ENCODE results near the gene PRKX.
"Not testable (repeated sequence)": the region's sequence is repeated elsewhere in the genome, so short reads cannot be mapped to it uniquely, and the experiment has no call there.

The PRKX gene

GRCh38 chrX:3712870-3713224 is 602 bp downstream of the PRKX start:
- no peak for DNase-seq (ENCODE audit: low read depth)
- TF ChIP-seq, protein P1, sequence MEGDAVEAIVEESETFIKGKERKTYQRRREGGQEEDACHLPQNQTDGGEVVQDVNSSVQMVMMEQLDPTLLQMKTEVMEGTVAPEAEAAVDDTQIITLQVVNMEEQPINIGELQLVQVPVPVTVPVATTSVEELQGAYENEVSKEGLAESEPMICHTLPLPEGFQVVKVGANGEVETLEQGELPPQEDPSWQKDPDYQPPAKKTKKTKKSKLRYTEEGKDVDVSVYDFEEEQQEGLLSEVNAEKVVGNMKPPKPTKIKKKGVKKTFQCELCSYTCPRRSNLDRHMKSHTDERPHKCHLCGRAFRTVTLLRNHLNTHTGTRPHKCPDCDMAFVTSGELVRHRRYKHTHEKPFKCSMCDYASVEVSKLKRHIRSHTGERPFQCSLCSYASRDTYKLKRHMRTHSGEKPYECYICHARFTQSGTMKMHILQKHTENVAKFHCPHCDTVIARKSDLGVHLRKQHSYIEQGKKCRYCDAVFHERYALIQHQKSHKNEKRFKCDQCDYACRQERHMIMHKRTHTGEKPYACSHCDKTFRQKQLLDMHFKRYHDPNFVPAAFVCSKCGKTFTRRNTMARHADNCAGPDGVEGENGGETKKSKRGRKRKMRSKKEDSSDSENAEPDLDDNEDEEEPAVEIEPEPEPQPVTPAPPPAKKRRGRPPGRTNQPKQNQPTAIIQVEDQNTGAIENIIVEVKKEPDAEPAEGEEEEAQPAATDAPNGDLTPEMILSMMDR (IDR thresholded peaks at IDR 0.05; ENCODE audit: control insufficient read depth, extremely low read depth, insufficient read depth): no peak
- peak overlapping the region; percentile 71 for H3K4me3 ChIP-seq (ENCODE audit: low read depth, low read length)

- TF ChIP-seq, protein P1 (IDR thresholded peaks at IDR 0.05; ENCODE audit: control insufficient read depth, extremely low read depth, insufficient read depth): no peak
- DNase-seq (ENCODE audit: low read depth): no peak
- peak overlapping the region; percentile 71 for H3K4me3 ChIP-seq (ENCODE audit: low read depth, low read length)
These were observed 1.2 kb downstream of the PRKX start for GRCh38 chrX:3712051-3712869.

DNA sequence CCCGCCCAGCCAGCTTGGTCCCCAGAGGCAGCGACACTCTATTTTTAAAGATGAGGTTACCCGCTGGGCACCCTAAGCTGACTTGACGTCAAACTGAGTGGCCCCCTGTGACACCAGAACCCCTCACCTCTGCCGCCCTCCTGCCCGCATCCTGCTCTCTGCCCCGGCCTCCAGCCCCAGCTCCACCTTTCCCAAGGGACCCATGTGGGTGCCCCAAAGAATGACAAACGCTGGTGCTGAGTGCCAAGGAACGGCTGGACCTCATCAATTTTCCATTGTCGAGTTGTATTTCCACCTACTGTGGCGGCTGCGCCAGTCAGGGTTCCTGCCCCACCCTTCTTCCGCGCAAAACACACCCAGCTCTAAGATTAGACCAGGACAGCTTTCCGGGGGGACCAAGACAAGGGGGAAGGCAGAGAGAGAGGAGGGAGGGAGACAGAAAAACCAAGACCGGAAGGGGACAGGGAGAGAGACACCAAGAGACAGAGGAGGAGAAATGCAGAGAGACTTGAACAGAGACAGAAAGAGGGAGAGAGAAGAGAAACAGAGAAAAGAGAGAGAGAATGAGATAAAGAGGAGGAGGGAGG is 2.0 kb downstream of the PRKX start:
- TF ChIP-seq, protein P1 (IDR thresholded peaks at IDR 0.05; ENCODE audit: control insufficient read depth, extremely low read depth, insufficient read depth): no peak
- H3K4me3 ChIP-seq (ENCODE audit: low read depth, low read length): peak overlapping the region; percentile 71
- DNase-seq (ENCODE audit: low read depth): no peak

DNA sequence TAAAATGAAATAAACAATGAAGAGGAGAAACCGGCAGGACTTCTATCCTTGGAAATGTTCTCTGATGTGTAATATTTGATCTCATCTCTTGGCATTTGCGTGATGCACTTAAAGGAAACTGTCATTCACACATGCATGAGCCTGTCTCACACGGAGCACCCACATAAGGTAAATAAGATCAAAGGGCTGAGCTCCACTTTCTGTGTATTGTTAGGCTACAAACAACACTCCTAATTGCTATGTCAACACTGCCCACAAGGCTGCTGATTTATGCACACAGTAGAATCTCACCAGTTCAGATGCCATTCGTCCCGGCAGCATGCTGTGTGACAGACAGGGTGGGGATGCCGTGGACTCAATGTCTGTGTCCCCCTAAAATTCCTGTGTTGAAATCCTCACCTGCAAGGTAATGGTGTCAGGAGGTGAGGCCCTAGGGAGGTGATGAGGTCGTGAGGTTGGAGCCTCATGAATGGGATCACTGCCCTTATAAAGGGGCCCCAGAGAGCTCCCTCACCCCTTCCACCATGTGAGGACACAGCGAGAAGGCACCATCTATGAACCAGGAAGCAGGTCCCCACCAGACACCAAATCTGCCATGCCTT is 5.7 kb downstream of the PRKX start:
- DNase-seq (ENCODE audit: low read depth); H3K4me3 ChIP-seq (ENCODE audit: low read depth, low read length): not testable (repeated sequence)

DNA sequence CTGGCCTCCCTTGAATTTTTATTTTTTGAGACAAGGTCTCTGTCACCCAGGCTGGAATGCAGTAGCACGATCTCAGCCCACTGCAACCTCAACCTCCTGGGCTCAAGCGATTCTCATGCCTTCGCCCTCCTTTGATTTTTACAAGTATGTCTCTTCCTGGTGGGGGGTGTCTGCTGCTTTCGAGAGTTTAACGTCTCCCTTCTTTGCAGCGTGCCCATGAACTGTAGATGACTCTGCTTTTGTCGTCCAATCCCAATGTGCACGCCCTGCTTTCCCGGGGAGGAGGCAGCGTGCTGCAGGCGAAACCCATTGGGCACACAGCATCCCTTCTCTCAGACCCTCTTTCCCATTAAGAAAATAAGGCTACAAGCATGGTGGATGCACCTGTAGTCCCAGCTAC is 7.0 kb downstream of the PRKX start:
- H3K4me3 ChIP-seq (ENCODE audit: low read depth, low read length): no peak overlapping the region
- no peak for DNase-seq (ENCODE audit: low read depth)
- TF ChIP-seq, protein P1 (IDR thresholded peaks at IDR 0.05; ENCODE audit: control insufficient read depth, extremely low read depth, insufficient read depth): no peak

- H3K4me3 ChIP-seq (ENCODE audit: low read depth, low read length); DNase-seq (ENCODE audit: low read depth): not testable (repeated sequence)
These were observed 10.2 kb downstream of the PRKX start for GRCh38 chrX:3703251-3703650.

- DNase-seq (ENCODE audit: low read depth); H3K4me3 ChIP-seq (ENCODE audit: low read depth, low read length): not testable (repeated sequence)
These were observed 11.4 kb downstream of the PRKX start for GRCh38 chrX:3702095-3702494.

- H3K4me3 ChIP-seq (ENCODE audit: low read depth, low read length); DNase-seq (ENCODE audit: low read depth): not testable (repeated sequence)
These were observed 12.0 kb downstream of the PRKX start for GRCh38 chrX:3701445-3701928.

GRCh38 chrX:3699821-3700381 is 13.5 kb downstream of the PRKX start:
- TF ChIP-seq, protein P1 (IDR thresholded peaks at IDR 0.05; ENCODE audit: control insufficient read depth, extremely low read depth, insufficient read depth): no peak
- H3K4me3 ChIP-seq (ENCODE audit: low read depth, low read length): no peak overlapping the region
- no peak for DNase-seq (ENCODE audit: low read depth)

Data from LNCaP clone FGC (cell line).